CD4-positive, alpha-beta T cell treated with Interleukin-10 for 1 hour (primary cell): ENCODE results near the gene TDRD7.
"Not testable (repeated sequence)": the region's sequence is repeated elsewhere in the genome, so short reads cannot be mapped to it uniquely, and the experiment has no call there.

ENCODE experiments used
- DNase-seq: peaks from one replicate; pipeline ENCODE4 v3.0.0-alpha.2; 2020

TDRD7 gene

GRCh38 chr9:97479496-97480159, 67.7 kb downstream of the TDRD7 start:
- DNase-seq: no peak

- no peak for DNase-seq
Measured at GRCh38 chr9:97480174-97480573, 68.3 kb downstream of the TDRD7 start.

- no peak for DNase-seq
Measured at GRCh38 chr9:97480749-97481148, 68.9 kb downstream of the TDRD7 start.

DNA sequence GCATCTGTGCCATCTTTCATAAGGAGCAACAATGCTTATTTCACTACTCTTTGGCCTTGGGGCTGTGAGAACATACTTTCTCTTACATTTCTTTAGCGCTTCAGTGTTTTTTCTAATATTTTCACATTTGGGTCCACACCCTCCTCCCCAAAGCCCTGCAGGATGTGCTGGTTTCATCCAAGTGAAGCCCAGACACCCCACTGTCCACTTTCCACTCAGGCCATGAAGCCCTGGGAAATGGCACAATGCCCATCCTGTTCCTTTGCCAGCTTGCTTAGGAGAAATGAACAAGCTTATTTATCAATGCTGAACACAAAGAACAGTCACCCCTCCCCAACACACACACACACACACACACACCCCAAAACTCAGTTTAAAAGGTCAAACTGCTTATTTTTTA, 72.2 kb downstream of the TDRD7 start:
- no peak for DNase-seq

GRCh38 chr9:97487107-97487506, 75.2 kb downstream of the TDRD7 start:
- DNase-seq: no peak

GRCh38 chr9:97487861-97488260, 76.0 kb downstream of the TDRD7 start:
- DNase-seq: no peak

DNA sequence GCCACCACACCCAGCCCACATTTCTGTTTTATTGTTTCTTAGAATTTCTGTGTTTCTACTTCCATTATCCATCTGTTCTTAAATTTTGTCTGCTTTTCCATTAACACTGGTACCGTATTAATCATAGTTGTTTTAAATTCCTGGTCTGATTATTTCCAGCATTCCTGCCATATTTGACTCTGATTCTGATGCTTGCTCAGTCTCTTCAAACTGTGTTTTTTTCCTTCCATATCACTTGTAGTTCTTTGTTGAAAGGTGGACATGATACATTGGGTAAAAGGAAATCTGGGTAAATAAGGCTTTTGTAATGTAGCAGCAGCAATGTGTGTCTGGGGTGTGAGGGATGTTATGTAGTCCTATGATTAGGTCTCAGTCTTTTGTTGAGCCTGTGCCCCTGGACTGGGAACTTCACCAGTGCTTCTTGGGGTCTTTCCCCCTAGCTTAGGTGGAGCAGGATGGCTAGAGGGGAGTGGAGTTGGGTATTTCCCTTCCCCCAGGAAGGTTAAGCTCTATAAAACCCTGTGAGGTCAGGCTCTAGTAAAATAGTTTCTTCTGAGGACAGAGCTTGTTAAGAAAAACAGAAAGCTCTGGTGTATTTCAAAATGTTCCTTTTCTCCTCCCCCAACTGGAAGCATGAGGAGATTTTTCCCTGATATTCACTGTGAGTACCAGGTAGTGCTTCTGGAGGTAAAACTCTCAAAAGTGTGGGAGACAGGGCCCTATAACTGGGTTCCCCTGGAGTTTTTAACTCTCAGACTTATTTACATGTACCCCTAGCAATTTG, 79.5 kb downstream of the TDRD7 start:
- DNase-seq: no peak

GRCh38 chr9:97497558-97498375, 85.9 kb downstream of the TDRD7 start:
- not testable (repeated sequence) for DNase-seq

- DNase-seq: not testable (repeated sequence)
Measured at GRCh38 chr9:97498846-97499245, 87.0 kb downstream of the TDRD7 start.

GRCh38 chr9:97500263-97500662, 88.4 kb downstream of the TDRD7 start:
- DNase-seq: no peak

- no peak for DNase-seq
Measured at GRCh38 chr9:97500765-97501176, 88.9 kb downstream of the TDRD7 start.

DNA sequence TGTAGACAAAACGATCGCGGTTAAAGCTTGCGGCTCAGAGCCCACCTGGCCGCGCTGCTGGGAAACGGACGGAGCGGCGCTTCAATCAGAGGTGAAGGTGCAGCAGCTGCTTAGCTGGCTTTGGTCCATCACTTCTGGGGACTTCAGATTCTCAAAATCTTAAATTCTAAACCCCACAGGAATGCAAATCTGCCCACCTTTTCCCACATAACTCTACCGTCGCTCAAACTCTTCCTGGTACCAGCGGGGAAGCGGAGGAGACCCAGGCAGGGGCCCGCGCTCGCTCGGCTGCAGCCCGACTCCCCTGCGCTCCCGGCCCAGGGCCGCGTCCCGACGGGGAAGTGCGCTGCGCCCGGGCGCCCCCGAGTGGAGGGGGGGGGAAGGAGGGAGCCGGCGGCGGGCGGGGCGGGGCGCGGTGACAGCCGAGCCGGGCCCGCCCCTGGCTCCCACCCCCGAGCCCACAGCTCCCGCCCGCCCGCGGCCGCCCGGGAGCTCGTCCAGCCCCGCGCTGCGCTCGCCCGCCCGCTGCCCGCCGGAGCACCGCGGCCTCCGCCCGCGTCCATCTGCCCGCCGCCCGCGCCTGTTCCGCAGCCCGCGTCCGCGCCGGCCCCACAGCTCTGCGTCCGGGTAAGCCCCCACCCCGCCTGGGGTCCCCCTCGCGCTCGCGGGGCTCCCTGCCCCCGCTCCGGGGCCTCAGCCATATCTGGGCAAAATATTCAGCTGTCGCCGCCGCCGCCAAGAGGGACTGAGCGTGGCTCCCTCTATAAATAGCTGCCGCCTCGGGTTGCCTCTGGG, 89.5 kb downstream of the TDRD7 start, which contains the start of gene TMOD1:
TSS of gene TMOD1 (plus strand) at position 490 of the 795 bp plus-strand sequence. CDS start 22,523 bp downstream, outside the sequence.
- peak; percentile 22 for DNase-seq

- DNase-seq: no peak
Measured at GRCh38 chr9:97501972-97502221, 90.0 kb downstream of the TDRD7 start.

GRCh38 chr9:97502222-97502983, 90.5 kb downstream of the TDRD7 start:
- DNase-seq: no peak

DNA sequence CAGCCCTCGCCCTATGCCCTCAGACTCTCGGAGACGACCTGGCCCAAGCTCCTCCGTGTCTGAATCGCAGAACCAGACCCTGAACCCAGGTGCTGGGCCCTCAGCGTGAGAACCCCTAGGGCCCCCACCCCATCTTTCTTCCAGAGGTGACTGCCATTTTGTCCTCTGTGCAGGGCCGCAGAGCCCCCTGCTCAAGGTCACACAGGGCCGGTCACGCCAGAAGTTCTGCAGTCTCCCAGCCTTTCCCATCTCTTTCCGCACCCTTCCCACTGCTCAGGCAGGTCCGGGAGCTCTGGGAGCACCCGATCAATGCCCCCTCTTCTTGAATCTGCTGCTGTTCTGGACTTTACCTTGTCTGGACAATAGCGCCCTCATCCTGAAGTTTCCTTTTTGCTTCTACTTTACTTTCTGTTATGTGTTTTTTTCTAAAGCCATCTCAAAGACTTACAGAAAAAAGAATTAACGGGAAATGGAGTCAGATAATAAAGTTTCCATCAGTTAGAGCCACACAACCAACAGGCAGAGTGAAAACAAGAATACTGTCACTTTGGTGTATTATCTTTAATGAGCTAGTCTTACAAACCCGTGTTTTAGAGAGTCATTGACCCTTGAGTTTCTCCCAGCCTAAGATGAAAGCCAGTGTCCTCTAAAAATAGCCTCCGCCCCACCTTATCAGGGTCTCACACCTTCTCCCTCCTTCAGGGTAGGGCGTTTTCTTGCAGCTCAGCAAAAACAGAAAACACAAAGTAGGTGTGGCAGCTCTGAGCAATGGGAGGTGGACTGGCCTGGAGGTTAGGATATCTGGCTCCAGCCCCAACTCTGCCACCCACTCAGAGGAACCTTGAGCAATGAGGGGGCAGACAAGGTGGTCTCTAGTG, 91.3 kb downstream of the TDRD7 start:
- no peak for DNase-seq

DNA sequence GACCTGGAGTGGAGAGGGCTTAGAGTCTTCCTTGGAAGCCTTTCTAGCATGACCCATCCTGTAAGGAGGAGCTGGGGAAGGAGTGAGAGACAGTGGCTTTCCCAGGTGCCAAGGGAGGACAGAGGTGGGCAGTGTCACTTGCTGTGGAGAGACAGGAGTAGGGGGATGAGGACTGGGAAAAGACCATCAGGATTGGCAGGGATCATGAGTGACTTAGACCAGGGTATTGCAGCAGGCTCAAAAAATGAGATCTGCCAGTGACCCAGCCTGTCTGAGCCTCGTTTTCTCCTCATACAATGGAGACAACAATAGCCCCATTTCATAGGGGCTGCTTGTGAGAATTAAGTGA, 91.9 kb downstream of the TDRD7 start:
- DNase-seq: no peak

DNA sequence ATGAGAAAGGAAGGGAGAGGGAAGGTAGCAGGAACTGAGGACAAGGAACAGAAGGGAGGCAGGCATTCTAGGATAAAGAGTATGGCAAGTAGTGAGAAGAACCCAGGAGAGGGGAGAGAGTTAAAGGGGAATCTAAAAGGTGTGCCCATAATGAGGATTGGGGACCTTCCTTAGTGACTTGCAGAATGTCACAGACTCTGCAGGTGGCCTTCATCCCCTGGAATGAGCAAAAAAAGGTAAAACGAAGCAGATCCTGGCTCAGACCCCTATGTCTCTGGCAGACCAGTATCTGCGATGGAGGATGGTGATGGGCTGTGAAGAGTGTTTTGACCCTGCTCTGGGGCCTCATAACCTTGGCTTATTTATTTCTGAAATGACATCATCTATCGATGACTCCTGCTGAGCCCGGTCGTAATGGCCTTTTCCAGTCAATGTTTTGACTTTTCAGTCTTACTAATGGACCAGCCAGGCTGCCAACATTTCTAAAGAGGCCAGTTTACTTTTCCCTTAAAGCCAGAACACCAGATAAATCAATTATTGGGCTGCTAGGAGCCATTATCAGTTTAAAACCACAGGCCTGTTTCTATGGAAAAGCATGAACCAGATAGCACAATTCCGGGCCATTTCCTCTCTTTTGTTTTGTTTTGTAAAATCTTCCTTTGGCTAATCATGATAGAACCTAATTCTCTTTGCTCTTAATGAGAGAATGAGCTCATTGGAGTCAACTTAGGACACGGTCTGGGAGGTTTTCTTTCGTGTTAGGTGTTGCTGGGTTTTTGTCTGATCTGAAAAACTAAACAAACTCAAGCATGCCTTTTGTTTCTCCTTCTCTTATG, 92.7 kb downstream of the TDRD7 start:
- no peak for DNase-seq

GRCh38 chr9:97505845-97506244, 93.9 kb downstream of the TDRD7 start:
- no peak for DNase-seq

DNA sequence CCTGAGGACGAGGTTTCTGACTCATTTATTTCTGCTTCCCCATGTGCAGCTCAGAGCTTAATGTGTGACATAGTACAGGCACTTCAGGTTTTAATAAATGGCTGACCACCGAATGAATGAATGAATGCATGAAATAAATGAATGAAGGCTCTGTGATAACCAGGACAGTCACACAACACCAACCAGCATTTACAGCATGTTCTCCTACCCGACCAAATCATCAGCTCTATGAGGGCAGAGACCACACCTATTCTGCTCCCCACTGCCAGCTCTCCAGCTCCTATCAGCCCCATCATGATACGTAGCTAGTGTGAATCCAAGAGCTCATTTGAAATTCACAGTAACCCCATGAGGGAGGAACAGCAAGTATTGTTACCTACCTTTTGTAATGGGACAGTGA, 94.4 kb downstream of the TDRD7 start:
- no peak for DNase-seq

DNA sequence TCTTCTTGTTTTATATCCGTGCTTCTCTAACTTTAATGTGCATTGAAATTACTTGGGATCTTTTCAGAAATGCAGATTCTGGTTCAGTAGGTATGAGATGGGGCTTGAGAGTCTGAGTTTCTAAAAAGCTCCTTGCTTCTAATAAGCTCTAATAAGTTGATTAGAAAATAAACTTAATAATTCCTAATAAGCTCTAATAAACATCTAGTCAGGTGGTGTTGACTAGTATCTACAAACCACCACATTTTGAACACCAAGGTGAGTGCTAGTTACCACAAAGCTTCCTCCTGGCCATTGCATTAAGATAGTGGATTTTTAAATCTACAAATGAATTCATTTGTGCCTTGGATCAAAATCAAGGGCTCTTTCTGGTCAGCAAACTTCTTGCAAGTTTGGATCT, 94.9 kb downstream of the TDRD7 start:
- no peak for DNase-seq
